Measurements from ENCODE around the gene CDC25B.
A peak's percentile ranks its signal among the peaks of the same experiment; 100 is the strongest.

CDC25B gene

DNA sequence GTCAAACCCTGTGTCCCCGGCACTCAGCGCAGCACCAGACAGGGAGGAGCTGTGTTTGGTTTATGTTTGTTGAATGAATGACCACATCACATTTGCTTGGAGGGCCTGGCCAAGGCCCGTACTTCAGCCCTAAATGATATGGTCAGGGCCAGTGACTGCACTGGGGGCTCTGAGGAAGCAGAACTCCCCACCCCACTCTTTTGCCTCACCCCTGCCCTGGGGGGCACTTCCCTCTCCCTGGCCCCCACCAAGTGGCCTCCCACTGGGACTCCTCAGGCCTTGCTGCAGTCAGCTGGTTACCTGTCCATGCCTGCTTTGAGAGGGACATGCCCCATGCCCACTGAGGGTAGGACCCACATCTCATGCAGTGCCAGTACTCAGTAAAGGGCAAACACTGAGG lies 31.5 kb upstream of the CDC25B start:
- no peak for DNase-seq

DNA sequence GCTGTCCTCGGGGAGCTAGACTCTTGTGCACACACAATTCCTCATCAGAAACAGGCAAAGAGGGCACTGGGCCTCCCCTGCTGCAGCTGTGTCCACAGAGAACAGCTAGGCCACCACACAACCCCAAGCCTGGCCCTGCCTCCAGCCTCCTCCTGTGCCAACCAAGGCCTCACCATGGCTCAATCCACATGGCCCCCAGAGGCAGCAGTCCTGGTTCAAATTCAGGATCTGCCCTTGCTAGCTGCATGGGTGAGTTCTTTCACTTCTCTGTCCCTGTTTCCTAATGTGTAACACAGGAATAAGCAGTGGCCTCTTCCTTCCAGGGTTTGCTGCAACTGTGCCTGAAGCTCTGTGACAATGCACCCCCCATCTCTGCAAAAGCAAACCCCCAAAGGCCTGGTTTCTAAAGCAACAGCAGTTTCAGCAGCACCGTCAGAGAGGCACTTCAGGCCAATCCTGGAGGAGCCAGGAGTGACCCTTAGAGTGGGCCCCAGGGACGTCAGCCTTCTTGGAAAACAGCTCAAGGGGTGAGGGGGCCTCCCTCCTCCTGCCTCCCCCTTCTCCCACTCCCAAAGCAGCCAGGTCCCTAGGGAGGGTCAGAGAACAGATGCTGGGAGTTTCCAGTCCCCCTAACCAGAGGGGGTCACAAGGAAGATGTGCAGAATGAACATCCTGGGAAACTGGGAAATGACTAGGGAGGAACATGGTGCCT lies 30.8 kb upstream of the CDC25B start:
- DNase-seq = no peak

DNA sequence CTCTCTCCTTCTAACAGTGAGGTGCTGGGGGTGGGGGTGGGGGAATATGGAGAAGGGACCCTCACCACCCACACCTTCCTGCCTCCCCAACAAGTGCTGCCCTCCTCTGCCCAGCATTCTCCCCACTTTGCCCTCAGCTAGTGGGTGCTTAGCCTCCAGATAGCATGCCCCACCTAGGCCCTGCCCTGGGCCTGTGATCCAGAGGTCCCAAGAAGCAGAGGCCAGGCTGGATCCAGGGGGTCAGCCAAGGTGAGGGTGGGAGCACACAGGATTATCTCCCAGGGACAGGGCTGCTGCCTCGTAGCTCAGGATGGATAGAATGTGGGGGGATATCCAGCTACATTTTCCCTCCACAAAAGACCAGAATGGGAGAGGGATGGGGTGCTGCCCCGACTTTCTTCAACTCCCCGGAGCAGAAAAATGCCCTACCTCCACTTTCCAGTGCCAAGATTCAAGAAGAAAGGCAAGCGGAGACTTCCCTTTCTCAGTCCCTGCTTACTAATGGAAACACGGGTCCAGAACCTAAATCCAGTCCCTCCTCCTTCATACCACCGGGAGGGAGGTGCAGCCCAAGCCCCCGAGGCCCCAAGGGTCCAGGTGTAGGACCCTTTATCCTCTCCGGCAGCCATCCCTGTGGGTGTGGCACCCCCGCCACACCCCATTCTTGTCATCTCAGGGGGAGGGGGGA lies 29.5 kb upstream of the CDC25B start:
- DNase-seq = no peak

DNA sequence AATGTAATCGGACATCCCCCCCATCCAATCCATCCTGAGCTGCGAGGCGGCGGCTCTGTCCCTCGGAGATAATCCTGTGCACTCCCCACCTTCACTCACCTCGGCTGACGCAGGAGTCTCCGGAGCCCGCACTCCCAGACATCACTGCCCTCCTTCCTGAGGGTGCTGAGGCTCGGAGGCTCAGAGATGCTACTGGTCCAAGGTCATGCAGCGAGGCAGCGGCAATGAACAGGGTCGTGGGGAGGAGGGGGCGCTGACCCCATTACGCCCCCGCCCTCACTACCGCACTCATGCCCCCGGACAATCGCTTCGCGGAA lies 29.0 kb upstream of the CDC25B start:
- no peak for DNase-seq

DNA sequence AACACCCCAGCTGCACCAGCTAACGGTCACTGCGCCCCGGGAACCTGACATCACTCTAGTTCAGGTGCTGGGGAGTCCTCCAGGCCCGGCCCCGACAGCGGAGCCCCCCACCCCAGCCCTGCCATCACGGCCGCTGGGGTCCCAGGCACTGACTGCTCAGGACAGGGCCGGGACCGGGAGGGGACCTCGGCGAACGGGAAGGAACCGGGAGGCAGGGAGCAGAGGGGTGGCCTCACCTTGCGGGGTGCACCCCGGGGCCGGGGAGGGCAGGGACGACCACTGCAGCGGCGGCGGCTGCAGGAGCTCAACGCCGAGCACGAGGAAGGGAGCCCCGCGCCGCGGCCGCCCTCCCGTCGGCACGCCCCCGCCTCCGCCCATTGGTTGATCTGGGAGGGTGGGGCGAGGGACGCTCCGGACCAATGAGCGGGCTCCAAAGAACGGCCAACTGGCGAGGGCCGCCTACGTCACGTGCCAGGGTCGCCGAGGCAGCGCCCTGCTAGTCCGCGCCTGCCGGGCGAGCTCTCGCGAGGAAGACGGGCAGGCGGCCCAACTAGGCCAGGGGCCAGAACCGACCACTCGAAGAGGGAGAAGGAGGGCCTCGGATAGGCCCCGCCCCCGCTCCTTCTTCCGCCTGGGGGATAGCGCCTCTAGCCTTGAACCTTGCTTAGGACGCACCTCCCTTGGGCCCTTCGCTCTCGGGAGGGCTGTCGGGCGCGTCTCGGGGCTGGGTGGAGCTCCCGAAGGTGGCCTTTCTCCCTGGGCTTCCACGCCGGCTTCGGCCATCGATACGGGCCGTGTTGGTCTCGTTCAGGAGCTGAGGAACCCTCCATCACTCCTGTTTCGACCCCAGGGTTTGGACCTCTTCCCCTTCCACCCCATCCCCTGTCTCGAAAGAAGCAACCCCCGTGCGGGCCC lies 28.4 kb upstream of the CDC25B start, which contains the start of gene ADISSP:
Gene ADISSP (minus strand): TSS at position 327 of the 915 bp plus-strand sequence. CDS start 7,653 bp downstream, outside the sequence.
- peak; percentile 94 for DNase-seq

DNA sequence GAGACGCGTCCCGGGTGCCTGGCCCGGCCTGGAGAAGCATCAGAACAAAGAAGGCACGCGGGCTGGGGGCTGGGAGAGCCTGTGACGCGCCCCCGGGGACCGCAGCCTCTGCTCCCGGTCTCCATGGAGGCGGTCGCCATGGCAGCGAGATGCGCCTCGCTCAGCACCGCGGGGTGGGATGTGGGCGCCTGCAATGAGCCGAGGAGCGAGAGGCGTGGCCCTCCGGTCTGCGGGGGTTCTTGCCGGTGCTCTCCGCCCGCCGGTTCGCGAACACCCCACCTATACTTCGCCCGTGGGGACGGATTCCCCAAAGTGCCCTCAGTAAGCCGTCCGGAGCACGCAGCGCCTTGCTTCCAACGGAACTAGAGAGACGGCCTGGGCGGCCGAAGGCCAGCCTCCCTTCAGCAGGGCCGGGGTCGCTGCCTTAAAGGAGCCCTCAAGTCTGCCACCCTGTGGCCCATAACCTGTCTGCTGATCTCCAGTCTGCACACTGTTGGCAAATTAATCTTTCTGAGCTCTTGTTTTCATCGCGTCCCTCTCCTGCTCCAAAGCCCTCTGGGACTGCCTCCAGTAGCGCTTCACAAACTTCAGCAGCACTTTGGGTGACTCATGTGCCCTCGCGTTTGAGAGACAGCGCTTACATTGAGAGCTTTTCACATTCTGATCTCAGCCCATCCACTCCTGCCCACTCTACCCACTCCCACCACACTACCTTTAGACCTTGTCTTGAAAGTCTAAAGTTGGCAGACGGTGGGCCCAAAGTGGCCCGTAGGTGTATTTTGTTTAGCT lies 27.6 kb upstream of the CDC25B start:
- peak; percentile 42 for DNase-seq

DNA sequence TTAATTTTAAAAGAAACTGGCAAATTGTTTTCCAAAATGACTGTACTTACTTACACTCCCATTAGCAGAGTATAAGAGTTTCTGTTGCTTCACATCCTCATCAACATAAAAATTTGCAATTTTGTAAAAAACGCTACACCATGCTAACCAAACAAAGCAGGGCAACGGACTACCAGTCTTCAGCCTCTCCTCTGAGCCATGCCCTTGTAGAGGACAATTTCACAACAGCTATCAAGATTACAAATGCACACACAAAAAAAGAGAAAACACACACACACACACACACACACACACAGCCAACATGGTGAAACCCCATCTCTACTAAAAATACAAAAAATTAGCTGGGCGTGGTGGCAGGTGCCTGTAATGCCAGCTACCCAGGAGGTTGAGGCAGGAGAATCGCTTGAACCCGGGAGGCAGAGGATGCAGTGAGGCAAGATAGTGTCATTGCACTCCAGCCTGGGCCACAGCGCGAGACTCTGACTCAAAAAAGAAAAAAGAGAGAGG lies 24.5 kb upstream of the CDC25B start:
- no peak for DNase-seq

DNA sequence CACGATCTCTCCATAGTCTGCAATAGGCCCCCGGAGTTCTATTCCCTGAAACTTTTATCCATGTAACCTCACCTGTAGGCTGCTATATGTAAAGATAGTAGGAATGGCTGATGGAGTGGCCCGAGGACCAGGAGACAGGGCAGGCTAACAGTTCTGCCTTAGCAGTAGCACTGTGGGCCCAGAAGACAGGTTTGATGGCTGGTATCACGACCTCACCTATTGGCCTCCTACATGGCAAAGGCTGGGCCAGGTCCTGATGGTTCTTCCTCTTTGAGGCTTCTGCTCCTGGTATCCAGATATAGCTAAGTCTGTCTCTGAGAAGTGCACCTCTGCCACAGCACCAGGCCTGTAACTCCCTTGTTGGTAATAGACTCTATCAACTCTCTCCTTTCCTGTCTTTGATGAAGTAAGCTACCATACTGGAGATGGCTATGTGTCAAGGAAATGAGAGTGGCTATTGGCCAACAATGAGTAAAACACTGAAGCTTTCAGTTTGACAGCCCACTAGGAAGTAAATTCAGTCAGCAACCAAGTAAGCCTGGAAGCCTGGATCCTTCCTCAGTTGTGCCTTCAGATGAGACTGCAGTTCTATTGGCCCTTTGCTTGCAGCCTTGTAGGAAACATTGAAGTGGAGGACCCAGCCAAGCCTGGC lies 20.5 kb upstream of the CDC25B start:
- DNase-seq = no peak

DNA sequence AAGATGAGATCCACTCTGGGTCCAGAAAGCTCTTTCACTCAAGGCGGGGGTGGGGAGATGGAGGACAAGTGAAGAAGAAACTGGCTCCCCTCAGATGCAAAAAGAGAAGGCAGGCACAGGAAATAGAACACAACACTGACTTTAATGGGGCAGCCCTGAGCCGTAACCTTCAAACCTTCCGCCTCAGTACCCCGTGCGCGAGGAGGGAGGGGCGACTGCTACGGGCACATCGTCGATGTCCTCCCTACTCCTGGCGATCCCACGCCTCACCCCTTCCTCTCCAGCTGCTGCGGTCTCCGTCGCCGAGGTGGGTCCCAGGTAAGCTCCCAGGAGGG lies 18.8 kb upstream of the CDC25B start:
- DNase-seq = no peak

DNA sequence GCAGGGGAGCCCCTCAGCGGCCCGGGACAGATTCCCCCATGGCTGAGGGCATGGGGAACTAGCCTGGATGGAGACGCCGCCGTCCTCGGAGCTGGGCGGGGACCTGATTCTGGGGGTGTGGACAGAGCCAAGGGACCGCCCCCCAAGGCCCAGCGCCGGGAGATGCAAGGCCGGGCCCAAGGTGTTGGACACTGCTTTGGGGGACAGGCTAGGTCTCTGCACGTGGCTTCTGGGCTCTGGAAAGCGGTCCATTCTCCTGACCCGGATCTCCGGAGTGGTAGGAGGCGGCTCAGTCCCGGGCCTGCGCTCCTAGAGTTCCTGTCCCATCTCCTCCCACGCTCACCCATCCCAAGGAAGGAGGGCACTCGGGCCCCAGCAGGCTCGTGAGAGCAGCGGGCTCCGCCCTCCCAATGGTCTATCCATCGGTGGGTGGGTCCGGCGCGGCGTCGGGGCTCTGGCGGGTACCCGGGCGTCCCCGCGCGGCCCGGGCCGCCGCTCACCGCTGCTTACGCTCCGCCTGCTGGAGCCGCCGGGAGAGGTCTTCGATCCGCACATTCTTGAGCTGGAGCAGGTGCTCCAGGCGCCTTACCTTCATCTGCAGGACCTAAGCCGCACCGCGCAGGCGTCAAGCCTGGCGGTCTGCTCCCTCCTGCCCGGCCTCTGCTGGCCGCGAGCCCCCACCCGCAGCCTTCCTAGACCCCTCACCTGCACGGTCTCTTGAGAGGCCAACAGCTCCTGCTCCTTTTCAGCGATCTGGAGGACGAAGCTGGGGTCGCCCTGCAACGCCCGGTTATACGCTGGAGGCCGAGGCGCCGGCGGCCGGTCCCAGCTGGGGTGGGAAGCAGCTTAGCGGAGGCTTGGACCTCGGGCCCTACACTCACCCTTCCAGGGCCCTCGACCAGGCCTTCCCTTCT lies 18.1 kb upstream of the CDC25B start:
- DNase-seq = no peak

DNA sequence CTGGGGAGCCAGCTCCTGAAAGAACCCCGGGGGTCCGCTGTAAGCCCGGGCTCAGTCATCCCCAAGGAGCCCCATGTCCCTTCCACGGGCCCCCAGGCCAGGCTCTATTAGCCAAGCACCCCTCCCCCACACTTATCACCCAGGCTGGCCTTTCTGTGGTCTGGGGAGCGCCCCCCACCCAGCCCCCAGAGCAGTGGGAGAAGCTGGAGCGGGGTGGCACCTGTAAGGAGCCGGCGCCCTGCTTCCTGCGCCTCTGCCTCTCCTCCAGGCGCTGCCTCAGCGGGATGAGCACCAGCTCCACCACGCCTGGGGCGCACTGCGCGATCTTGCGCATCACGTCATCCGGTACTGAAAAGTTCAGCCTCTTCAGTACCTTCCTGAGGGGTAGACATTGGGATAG lies 17.1 kb upstream of the CDC25B start:
- no peak for DNase-seq

DNA sequence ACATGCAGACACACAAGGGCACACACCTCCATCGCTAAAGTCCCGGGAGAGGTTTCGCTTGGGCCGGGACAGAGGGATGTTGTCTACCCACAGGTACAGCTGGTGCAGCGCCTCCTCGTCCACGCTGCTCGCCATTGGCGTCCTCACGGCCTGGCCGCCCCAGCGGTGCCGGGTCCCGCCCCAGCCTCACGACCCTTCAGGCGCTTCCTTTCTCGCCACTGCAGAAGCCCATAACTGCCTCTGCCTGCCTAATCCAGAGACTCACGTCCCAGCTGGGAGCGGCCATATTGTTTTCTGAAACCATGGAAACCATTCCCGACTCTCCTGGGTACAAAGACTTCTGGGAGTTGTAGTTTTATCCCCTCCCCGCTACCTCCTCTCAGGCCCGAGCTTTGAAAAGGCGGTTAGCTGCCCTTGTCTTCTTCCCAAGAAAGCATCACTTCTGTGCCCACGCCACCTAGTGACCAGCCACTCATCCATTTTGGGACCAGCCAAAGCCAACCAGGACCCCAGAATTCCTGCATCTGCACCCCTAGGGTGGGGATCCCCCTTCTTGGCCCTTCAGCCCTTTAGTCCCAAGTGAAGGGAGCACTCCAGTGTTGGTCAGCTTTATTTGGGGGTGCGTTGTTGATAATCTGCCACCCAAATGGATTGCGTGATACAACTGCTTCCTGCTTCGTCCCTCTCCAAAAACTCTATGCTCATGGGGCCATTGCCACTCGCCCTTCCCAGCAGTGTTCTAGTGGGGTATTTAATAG lies 14.8 kb upstream of the CDC25B start, which contains the start of gene SPEF1:
Gene SPEF1 (minus strand): TSS at position 296 of the 758 bp plus-strand sequence. CDS start 161 bp downstream, at position 135.
- peak; percentile 82 for DNase-seq

DNA sequence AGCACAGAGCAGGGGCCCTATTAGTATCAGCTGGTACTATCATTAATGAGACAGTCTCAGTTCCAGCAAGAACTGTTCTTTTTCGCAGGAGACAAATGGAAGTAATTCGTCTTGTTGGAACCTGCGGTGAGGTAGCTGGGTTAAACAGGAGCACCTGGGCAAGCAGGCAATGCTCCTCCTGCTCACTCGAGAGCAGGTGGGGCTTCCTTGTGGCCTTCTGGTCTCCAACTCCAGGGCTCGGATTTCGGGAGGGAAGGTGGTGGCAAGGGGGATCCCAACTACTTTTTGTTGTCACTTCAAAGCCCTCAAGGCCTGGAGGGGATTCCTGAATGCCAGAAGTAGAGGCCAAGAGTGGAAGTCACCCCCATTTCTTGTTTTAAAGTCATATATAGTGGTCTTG lies 13.5 kb upstream of the CDC25B start:
- DNase-seq = no peak

DNA sequence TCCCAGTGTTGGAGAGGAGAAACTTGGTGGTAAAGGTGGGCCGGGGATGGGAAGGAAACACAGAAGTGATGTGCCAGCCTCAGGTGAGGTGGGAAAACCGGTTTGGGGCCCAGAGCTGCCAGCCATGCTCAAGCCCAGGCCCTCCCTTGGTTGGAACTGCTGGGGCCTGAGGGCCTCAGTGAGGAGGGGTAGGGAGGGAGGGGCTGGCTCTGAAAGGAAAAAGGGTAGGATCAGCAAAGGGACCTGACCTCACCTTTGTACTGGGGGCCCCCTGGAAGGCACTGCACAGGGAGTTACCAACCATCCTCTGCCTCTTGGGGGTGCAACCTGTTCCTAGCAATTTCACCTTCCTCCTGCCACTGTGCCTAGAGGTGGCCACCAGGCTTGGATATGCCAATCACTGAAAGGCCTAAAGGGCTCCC lies 13.0 kb upstream of the CDC25B start:
- no peak for DNase-seq

DNA sequence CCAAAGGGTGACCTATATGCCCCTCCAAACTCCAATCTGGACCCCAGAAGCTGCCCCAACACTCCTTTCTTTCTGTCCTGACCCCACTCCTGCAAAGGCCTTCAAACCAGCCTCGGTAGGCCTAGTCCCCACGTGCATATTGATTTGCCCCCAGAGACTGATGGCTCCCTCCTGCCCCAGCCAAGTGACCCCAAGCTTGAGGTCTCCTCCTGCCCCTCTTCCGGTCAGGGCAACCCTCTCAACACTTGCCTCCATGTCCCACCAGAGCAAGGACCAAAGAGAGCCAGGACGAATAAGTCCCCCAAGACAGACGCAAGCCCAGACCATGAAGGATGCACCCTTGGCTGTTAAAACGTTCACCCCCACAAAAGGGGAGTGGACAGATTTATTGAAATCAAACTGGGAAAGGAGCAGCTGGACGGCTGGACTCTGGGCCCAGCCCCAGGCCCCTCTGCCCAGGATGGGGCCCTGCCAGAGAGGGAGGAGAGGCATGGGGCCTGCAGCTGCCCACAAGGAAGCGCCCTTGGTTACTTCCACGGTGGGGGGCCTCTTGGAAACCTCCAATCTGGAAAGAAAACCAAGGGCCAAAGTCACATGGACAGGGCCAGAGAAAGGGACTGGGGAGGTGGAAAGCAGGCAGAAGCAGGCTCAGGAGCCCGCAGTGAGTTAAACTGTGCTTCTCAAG lies 12.5 kb upstream of the CDC25B start:
- no peak for DNase-seq

DNA sequence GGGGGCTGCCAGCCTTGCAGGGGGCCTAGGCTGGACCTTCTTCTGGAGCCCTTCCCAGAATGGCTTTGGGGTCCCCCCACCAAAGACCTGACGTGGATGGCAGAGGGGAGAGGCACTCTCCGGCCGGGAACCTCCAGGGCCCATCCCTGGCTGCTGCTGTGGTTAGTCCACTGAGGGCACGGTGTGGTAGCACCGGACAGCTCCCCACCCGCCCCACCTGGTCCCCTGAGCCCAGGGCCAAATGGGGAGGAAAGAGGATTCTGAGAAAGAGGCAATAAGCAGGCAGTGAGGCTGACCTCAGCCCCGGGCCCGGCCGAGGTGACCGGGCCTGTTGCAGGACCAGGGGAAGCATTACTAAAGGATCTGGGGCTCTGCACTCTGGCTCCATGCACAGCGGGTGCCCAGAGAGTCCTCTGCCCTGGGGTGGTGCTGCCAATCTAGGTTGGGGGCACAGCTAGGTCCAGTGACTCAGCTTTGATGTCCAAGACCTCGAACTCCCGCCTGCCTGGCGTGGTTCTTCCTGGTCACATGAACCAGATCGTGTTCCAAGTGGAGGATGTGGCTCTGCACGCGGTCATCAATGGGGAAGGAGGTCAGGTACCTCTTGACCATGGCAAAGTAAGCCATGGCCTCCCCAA lies 11.8 kb upstream of the CDC25B start:
- no peak for DNase-seq

DNA sequence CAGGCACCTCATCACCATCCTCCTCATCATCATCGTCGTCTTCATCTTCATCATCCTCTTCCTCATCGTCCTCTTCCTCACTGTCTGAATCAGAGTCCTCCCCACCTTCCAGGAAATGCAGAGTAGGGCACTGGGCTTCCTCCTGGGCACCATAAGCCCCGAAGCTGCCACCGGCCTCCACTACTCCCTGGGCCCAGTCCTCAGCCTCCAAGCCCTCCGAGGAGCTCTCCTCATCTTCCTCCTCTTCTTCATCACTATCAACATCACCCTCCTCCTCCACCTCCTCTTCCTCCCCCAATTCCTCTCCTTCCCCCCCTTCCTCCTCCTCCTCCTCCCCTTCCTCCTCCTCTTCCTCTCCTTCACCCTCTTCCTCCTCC lies 11.3 kb upstream of the CDC25B start:
- DNase-seq = no peak

DNA sequence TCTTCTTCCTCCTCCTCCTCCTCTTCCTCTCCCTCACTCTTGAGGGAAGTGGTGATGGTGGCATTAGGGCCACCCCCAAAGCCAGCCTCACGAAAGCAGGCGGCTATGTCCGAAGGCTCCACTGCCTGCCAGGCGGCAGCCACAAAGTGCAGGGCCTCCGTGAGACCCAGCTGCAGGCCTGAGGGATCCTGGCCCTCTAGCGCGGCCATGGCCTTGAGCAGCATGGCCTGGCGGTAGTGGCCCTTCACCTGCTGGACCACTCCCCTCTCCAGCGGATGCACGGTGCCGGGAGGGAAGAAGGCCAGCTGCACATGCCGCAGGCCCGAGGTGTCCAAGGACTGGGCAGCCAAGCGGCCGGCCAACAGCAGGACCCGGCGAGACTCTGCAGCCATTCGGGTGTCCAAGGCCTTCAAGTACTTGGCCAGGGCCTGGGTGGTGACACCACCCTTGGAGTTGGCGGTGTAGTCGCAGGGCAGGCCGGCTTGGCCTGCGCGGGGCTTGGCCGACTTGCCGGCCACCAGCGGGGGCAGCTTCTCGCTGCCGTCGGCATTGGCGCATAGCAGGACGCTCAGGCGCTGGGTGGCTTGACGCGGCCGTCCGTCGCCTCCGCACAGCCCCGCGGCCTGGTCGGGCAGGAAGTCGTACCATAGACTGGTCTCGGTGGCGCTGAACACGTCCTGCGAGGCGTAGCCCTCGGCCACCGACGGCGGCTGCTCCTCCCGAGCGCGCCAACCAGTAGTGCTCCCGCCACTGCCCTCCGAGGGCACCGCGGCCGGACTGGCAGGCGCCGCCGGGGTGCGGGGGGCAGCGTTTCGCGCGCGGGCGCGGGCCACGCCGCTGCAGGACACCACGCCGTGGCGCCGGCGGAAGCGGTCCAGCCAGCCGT lies 10.6 kb upstream of the CDC25B start:
- no peak for DNase-seq

Measured in SIG-M5 (cell line).